Kidney (tissue), 14 donors: Measurements from ENCODE around the gene LEAP2. TPM values are rescaled to one million over a fixed set of nuclear protein-coding genes. Genes with fewer than 3 reads are reported as not detected.

Source experiments
- DNase-seq, 5 donors: peaks; one replicate each; pipeline ENCODE4 v3.0.0-alpha.2; 2013 to 2020
- FAIRE-seq: peaks from 2 replicates; lab custom pipeline; 2012; peaks lifted over from hg19 to GRCh38; lab: Jason Lieb, UNC
- H3K27ac ChIP-seq, 2 donors: one replicate each; pipeline ENCODE4 v1.7.0; 2013; ENCODE audit warnings: low read depth in 2 of 2, low read length in 2 of 2, inconsistent platforms in 1 of 2
- H3K27me3 ChIP-seq: one replicate; pipeline ENCODE4 v1.7.1; 2013; ENCODE audit warnings: low read length, inconsistent platforms; ENCODE audit not compliant: control insufficient read depth, insufficient read depth
- H3K36me3 ChIP-seq, 3 donors: one replicate each; pipeline versions ENCODE4 v1.7.0 to v1.7.1; 2013; ENCODE audit warnings: low read length in 3 of 3, control low read depth in 1 of 3, inconsistent platforms in 1 of 3; ENCODE audit not compliant: insufficient read depth in 3 of 3, control insufficient read depth in 2 of 3
- H3K4me1 ChIP-seq, 3 donors: one replicate each; pipeline versions ENCODE4 v1.7.0 to v1.7.1; 2013; ENCODE audit warnings: low read length in 3 of 3, inconsistent platforms in 1 of 3, low read depth in 1 of 3; ENCODE audit not compliant: control insufficient read depth in 2 of 3, insufficient read depth in 2 of 3
- H3K4me3 ChIP-seq, 3 donors: one replicate each; pipeline versions ENCODE4 v1.7.0 to v1.8.1; 2013; ENCODE audit warnings: low read length in 3 of 3, control low read depth in 1 of 3, inconsistent platforms in 1 of 3
- H3K9ac ChIP-seq, 3 donors: one replicate each; pipeline versions ENCODE4 v1.7.0 to v1.7.1; 2013; ENCODE audit warnings: low read length in 3 of 3, control low read depth in 1 of 3, inconsistent platforms in 1 of 3
- H3K9me3 ChIP-seq, 3 donors: one replicate each; pipeline versions ENCODE4 v1.7.0 to v1.7.1; 2013; ENCODE audit warnings: low read length in 3 of 3, control low read depth in 1 of 3, inconsistent platforms in 1 of 3; ENCODE audit not compliant: control insufficient read depth in 2 of 3, insufficient read depth in 1 of 3
- intact Hi-C: fragments of 100-400 bp; cut with DNase I; formaldehyde crosslinking; loops from one replicate; pipeline ENCODE4 v1.11.1; 2022
- polyA plus RNA-seq: library from polyadenylated mRNA; stranded (reverse); fragments of 350-450 nt; fragmentation: Illumina TruSeq; extraction: RNeasy Lipid Tissue Mini Kit (QIAGEN cat#74804); gene quantifications from one replicate; pipeline ENCODE4 v1.2.3, GENCODE V29; 2014; ENCODE audit warnings: low read depth, low replicate concordance; ENCODE audit not compliant: insufficient read depth
- total RNA-seq: library from RNA; stranded (reverse); fragmentation: NEBNext Ultra II Directional; extraction: Animal tissue kit (Norgen Biotek cat#: 25700); gene quantifications from one replicate; pipeline ENCODE4 v1.2.1, GENCODE V29; 2021
- TF ChIP-seq, protein P1 (sequence below): IDR thresholded peaks from 3 replicates; pipeline ENCODE4 v1.5.1; 2012; ENCODE audit warnings: mild to moderate bottlenecking, moderate library complexity, borderline replicate concordance; ENCODE audit not compliant: insufficient read depth; ENCODE audit errors: extremely low read depth
- donor health status: control.
- donor health status: control.
- donor health status: control.
- donor health status: control.
- donor health status: control.
- donor health status: DM: yes; HTN: yes; CAD: no.
- donor health status: Normal renal cell carcinoma (clear cell type).

Gene LEAP2
- total and polyA plus RNA-seq, 2 donors from 2014 or later = 1.5 to 6.9 TPM

DNA sequence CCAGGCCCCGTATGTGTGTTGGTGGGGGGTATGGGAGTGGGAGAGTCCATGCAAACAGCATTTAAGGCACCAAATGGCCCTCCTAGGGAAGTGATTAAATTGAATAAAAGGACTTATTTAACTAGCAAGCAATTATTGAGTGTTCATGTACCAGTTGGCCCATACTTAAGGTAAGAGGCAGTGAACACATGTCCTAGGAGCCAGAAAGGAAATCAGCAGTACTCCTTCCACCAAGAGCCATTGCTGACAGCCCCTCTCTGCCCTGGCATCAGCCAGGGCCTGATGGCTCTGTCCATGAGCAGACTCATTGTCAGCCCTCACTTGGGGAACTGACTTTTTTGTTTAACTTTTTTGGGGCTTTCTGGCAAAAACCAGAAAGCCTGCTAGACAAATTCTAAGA is 32.6 kb upstream of the LEAP2 start:
- Histone ChIP-seq H3K9me3 (no peaks in the 10 kb centered on the region), H3K27me3 (no peaks in the 10 kb centered on the region), H3K4me3 (no peak overlapping the region), H3K36me3 (no peaks in the 10 kb centered on the region), H3K9ac (no peak overlapping the region), H3K27ac (no peak overlapping the region), H3K4me1 (peaks cover 0 to 5% (median 2%) of the 10 kb centered on the region in 3 donors)
- DNase-seq (no peak), FAIRE-seq (no peak)
- intact Hi-C loops = no loop called here
- TF ChIP-seq, protein P1, sequence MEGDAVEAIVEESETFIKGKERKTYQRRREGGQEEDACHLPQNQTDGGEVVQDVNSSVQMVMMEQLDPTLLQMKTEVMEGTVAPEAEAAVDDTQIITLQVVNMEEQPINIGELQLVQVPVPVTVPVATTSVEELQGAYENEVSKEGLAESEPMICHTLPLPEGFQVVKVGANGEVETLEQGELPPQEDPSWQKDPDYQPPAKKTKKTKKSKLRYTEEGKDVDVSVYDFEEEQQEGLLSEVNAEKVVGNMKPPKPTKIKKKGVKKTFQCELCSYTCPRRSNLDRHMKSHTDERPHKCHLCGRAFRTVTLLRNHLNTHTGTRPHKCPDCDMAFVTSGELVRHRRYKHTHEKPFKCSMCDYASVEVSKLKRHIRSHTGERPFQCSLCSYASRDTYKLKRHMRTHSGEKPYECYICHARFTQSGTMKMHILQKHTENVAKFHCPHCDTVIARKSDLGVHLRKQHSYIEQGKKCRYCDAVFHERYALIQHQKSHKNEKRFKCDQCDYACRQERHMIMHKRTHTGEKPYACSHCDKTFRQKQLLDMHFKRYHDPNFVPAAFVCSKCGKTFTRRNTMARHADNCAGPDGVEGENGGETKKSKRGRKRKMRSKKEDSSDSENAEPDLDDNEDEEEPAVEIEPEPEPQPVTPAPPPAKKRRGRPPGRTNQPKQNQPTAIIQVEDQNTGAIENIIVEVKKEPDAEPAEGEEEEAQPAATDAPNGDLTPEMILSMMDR = no peak

DNA sequence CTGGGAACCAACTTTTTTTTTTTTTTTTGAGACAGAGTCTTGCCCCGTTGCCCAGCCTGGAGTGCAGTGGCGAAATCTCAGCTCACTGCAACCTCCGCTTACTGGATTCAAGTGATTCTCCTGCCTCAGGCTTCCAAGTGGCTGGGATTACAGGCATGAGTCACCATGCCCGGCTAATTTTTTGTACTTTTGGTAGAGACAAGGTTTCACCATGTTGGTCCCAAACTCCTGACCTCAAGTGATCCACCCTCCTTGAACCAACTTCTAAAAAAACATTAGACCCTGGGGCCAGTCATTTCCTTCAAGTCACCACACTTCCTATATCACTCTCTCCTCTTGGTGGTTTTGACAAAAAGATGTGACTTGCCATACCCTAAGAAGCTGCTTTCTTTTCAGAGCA is 32.2 kb upstream of the LEAP2 start:
- no peaks in the 10 kb centered on the region for H3K36me3 ChIP-seq
- H3K4me1 ChIP-seq = peaks cover 0 to 5% (median 2%) of the 10 kb centered on the region in 3 donors
- no peak for DNase-seq
- no peak overlapping the region for H3K4me3 ChIP-seq
- no peaks in the 10 kb centered on the region for H3K27me3 ChIP-seq
- intact Hi-C loops = no loop called here
- H3K27ac ChIP-seq = no peak overlapping the region
- no peak for FAIRE-seq
- H3K9me3 ChIP-seq = no peaks in the 10 kb centered on the region
- no peak overlapping the region for H3K9ac ChIP-seq
- TF ChIP-seq, protein P1 = no peak

DNA sequence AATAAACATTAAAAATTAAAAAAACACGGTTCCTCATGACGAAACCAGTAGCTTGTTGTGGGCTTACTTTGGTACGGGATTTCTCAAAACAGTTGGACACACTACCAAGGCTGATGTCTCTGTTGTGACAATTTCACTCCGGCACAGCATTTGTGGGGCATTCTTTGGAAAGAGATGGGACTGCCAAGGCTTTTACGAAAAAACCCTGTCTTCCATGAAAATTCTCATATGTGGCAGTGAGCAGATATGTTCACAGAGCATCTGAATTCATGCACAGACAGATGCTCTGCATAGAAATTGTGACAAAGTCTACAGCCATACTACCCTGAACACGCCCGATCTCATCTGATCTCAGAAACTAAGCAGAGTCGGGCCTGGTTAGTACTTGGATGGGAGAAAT is 25.2 kb upstream of the LEAP2 start:
- intact Hi-C loops = no loop called here
- DNase-seq (no peak), FAIRE-seq (no peak)
- Histone ChIP-seq H3K4me3 (no peak overlapping the region), H3K9ac (no peak overlapping the region), H3K27ac (no peak overlapping the region), H3K36me3 (no peaks in the 10 kb centered on the region), H3K27me3 (no peaks in the 10 kb centered on the region), H3K4me1 (no peaks in the 10 kb centered on the region), H3K9me3 (no peaks in the 10 kb centered on the region)
- TF ChIP-seq, protein P1 = no peak

DNA sequence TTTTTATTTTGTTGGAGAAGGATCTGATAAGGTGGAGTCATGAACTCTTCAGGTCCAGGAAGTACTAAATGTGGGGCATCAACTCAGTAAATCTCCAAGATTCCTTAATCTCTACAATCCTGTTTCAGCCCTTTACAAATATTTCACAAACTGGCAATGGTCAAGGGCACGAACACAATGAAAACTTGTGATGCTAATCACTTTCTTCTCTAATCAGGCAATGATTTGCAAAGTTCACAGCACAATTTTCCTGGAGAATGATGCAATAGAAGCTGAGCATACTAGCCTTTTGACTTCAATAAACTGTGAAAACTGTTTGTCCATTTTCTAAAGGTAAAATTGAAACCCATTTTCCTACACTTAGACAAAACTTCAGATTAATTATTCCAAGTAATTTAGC is 24.1 kb upstream of the LEAP2 start:
- Histone ChIP-seq H3K9me3 (no peaks in the 10 kb centered on the region), H3K4me3 (no peak overlapping the region), H3K4me1 (peaks cover 0 to under 1% (median 0%) of the 10 kb centered on the region in 3 donors), H3K36me3 (no peaks in the 10 kb centered on the region), H3K9ac (no peak overlapping the region), H3K27ac (no peak overlapping the region), H3K27me3 (no peaks in the 10 kb centered on the region)
- TF ChIP-seq, protein P1 = no peak
- DNase-seq (peak in 1 of 5 donors; percentile 18), FAIRE-seq (no peak)
- intact Hi-C loops = no loop called here
